PC-3 (cell line): Measurements from ENCODE around the gene KCNK13. TPM values are rescaled to one million over a fixed set of nuclear protein-coding genes. Genes with fewer than 3 reads are reported as not detected.
A peak's percentile ranks its signal among the peaks of the same experiment; 100 is the strongest.

Experiments
- ATAC-seq: fragments of 200-7000 bp; cut with Tn5 transposase; 2 replicates; pipeline ENCODE4 v1.9.1; 2020; ENCODE audit warnings: mild to moderate bottlenecking, moderate library complexity
- BruUV-seq: library from RNA; stranded (reverse); fragments of 400-500 nt; replicated peaks from 2 replicates; lab custom pipeline; 2021; lab: Mats Ljungman, UMichigan
- CTCF ChIA-PET: fragments of 300-600 bp; sonication (Branson Sonifier 250); formaldehyde crosslinking; loops from one replicate; lab custom pipeline; 2022; ENCODE audit warnings: antibody characterized with exemption; lab: Charles Lee
- POLR2A ChIA-PET: fragments of 300-600 bp; sonication (Branson Sonifier 250); formaldehyde crosslinking; loops from one replicate; lab custom pipeline; 2022; ENCODE audit warnings: antibody characterized with exemption; ENCODE audit not compliant: unreplicated experiment; lab: Charles Lee
- DNase-seq: peaks from one replicate; pipeline ENCODE4 v3.0.0-alpha.2; 2015
- H2AFZ ChIP-seq: fragments of 300-600 bp; sonication (generic); 2 replicates; pipeline ENCODE4 v1.6.0; 2016; ENCODE audit warnings: antibody characterized with exemption, low read length
- H3F3A ChIP-seq: fragments of 300-600 bp; sonication (generic); one replicate; pipeline ENCODE4 v1.6.0; 2017; ENCODE audit warnings: antibody characterized with exemption, low read length, control low read depth, mild to moderate bottlenecking; ENCODE audit not compliant: unreplicated experiment
- H3K27ac ChIP-seq: fragments of 300-600 bp; sonication (generic); 2 replicates; pipeline ENCODE4 v1.5.1; 2016; ENCODE audit warnings: mild to moderate bottlenecking, low read length
- H3K27me3 ChIP-seq: fragments of 300-600 bp; sonication (generic); 2 replicates; pipeline ENCODE4 v1.6.1; 2016; ENCODE audit warnings: low read length, mixed read lengths
- H3K36me3 ChIP-seq: fragments of 300-600 bp; sonication (generic); 2 replicates; pipeline ENCODE4 v1.6.1; 2016; ENCODE audit warnings: low read depth, mixed run types, low read length, mixed read lengths
- H3K4me1 ChIP-seq: fragments of 300-600 bp; sonication (generic); 2 replicates; pipeline ENCODE4 v1.5.1; 2016; ENCODE audit warnings: low read length; ENCODE audit not compliant: insufficient read depth
- H3K4me2 ChIP-seq: fragments of 300-600 bp; sonication (generic); 2 replicates; pipeline ENCODE4 v1.6.0; 2016; ENCODE audit warnings: low read length
- H3K4me3 ChIP-seq: fragments of 300-600 bp; sonication (generic); 2 replicates; pipeline ENCODE4 v1.5.1; 2016; ENCODE audit warnings: mild to moderate bottlenecking, low read length, mixed read lengths
- H3K79me2 ChIP-seq: fragments of 300-600 bp; sonication (generic); 2 replicates; pipeline ENCODE4 v1.6.1; 2017; ENCODE audit warnings: low read length, mixed read lengths
- H3K9ac ChIP-seq: fragments of 300-600 bp; sonication (generic); 2 replicates; pipeline ENCODE4 v1.6.0; 2016; ENCODE audit warnings: mild to moderate bottlenecking, low read length
- H3K9me2 ChIP-seq: fragments of 300-600 bp; sonication (generic); replicated peaks from 2 replicates; pipeline ENCODE4 v1.6.1; 2016; ENCODE audit warnings: mixed run types, low read length, mixed read lengths
- H3K9me3 ChIP-seq: fragments of 300-600 bp; sonication (generic); 2 replicates; pipeline ENCODE4 v1.6.1; 2016; ENCODE audit warnings: low read length, mixed read lengths
- H4K20me1 ChIP-seq: fragments of 300-600 bp; sonication (generic); 2 replicates; pipeline ENCODE4 v1.6.1; 2016; ENCODE audit warnings: low read length, mixed read lengths
- EZH2 ChIP-seq: fragments of 300-600 bp; sonication (generic); IDR thresholded peaks from one replicate; pipeline ENCODE4 v1.6.1; 2017; ENCODE audit warnings: antibody characterized with exemption, mild to moderate bottlenecking, low read length; ENCODE audit not compliant: unreplicated experiment
- EZH2phosphoT487 ChIP-seq: fragments of 300-600 bp; sonication (generic); IDR thresholded peaks from 2 replicates; pipeline ENCODE4 v1.6.1; 2018; ENCODE audit warnings: mild to moderate bottlenecking, antibody characterized with exemption, low read length, borderline replicate concordance
- intact Hi-C: fragments of 100-400 bp; cut with micrococcal nuclease; formaldehyde crosslinking; loops from 2 replicates; pipeline ENCODE4 v1.9.0; 2023
- total RNA-seq: library from RNA; depleted of rRNA; stranded (reverse); fragments of >200 nt; gene quantifications from 2 replicates; pipeline ENCODE4 v1.2.3, GENCODE V29; 2014
- TF ChIP-seq, protein P1 (sequence below): fragments of 300-600 bp; sonication (generic); conservative IDR thresholded peaks from 2 replicates; pipeline ENCODE4 v1.5.1; 2017; ENCODE audit warnings: antibody characterized with exemption, low read depth, mild to moderate bottlenecking, low read length

Gene KCNK13
- total RNA-seq, 1 experiment from 2014 or later: 0.58 TPM

DNA sequence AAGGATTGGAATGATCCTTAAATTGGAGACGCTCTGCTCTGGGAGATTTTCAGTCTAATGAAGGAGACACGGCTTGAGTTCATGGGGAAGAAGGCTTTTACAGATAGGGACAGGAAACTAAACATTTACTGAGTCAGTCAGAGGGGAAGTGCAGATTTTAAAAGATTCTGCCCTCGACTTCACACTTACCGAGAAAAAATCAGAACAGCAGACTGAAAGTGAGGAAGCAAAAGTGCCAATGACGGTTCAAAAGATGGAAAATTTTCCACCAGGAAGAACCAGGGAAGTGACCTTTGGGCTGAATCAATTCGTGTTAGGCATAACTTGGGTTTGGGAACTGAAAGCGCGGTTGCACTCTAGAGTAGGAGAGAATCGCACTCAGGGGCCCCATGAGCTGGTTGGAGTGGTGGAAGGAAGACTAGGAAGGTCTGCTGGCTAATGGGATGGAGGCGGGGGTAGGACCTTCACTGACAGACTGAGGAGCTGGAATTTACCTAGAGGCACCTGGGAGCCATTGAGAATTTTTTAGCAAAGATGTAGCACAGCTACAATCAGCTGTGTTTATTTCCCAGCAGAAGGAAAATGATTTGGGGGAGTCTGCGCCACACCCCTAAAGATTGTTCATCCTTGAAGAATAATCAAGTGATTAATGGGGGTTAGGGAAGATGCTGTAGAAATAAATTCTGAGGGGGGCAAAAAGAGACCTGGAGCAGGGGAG is 1.2 kb downstream of the KCNK13 start:
- Histone ChIP-seq H3K9ac (no peak overlapping the region), H3K4me1 (peaks cover 7% of the 10 kb centered on the region; the same call in 1 of the 2 replicates), H3K4me2 (peak overlapping the region; percentile 87), H3K9me2 (no peaks in the 10 kb centered on the region), H3K36me3 (no peaks in the 10 kb centered on the region), H3F3A (no peaks in the 10 kb centered on the region), H3K79me2 (no peaks in the 10 kb centered on the region), H4K20me1 (no peaks in the 10 kb centered on the region), H3K27me3 (peaks cover 17% of the 10 kb centered on the region), H3K4me3 (peak overlapping the region; percentile 63), H3K27ac (no peak overlapping the region), H3K9me3 (no peaks in the 10 kb centered on the region), H2AFZ (peak overlapping the region; percentile 76)
- intact Hi-C loops: no loop called here
- ChIA-PET CTCF (no interaction called here), POLR2A (no interaction called here)
- DNase-seq (no peak), ATAC-seq (no peak)
- BruUV-seq: no TSS peak
- TF ChIP-seq EZH2phosphoT487: no peak
- no peak for TF ChIP-seq EZH2
- TF ChIP-seq, protein P1, sequence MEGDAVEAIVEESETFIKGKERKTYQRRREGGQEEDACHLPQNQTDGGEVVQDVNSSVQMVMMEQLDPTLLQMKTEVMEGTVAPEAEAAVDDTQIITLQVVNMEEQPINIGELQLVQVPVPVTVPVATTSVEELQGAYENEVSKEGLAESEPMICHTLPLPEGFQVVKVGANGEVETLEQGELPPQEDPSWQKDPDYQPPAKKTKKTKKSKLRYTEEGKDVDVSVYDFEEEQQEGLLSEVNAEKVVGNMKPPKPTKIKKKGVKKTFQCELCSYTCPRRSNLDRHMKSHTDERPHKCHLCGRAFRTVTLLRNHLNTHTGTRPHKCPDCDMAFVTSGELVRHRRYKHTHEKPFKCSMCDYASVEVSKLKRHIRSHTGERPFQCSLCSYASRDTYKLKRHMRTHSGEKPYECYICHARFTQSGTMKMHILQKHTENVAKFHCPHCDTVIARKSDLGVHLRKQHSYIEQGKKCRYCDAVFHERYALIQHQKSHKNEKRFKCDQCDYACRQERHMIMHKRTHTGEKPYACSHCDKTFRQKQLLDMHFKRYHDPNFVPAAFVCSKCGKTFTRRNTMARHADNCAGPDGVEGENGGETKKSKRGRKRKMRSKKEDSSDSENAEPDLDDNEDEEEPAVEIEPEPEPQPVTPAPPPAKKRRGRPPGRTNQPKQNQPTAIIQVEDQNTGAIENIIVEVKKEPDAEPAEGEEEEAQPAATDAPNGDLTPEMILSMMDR: no peak

DNA sequence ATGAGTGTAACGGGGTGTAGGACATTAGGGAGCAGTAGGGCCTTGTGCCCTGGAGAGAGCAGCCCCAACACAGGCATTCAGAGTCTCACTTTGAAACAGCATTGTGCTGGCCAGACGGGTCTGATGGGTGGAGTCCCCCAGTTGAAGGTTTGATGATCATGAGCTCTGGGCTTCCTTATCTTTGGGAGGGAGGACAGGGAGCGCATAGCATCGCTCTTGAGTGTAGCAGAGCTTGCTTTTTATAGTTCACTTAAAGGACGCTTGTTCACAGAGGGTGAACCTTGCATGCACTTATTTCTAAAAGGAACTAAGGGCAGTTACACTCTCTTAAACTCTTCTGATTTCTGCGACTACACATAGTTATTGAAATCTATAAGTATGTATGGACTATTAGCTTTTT is 10.6 kb downstream of the KCNK13 start:
- ChIA-PET CTCF (no interaction called here), POLR2A (no interaction called here)
- no peaks in the 10 kb centered on the region for H3K79me2 ChIP-seq
- no peaks in the 10 kb centered on the region for H3K9me2 ChIP-seq
- ATAC-seq (no peak), DNase-seq (no peak)
- TF ChIP-seq, protein P1: no peak
- TF ChIP-seq EZH2phosphoT487: no peak
- TF ChIP-seq EZH2: no peak
- H3F3A ChIP-seq: no peaks in the 10 kb centered on the region
- H3K4me3 ChIP-seq: no peak overlapping the region
- no peak overlapping the region for H3K4me2 ChIP-seq
- H3K27ac ChIP-seq: no peak overlapping the region
- intact Hi-C loops: no loop called here
- no TSS peak for BruUV-seq
- H3K36me3 ChIP-seq: no peaks in the 10 kb centered on the region
- no peaks in the 10 kb centered on the region for H3K4me1 ChIP-seq
- H2AFZ ChIP-seq: no peak overlapping the region
- H3K27me3 ChIP-seq: peaks cover 6% of the 10 kb centered on the region; the same call in 1 of the 2 replicates
- H4K20me1 ChIP-seq: no peaks in the 10 kb centered on the region
- H3K9ac ChIP-seq: no peak overlapping the region
- H3K9me3 ChIP-seq: no peaks in the 10 kb centered on the region

DNA sequence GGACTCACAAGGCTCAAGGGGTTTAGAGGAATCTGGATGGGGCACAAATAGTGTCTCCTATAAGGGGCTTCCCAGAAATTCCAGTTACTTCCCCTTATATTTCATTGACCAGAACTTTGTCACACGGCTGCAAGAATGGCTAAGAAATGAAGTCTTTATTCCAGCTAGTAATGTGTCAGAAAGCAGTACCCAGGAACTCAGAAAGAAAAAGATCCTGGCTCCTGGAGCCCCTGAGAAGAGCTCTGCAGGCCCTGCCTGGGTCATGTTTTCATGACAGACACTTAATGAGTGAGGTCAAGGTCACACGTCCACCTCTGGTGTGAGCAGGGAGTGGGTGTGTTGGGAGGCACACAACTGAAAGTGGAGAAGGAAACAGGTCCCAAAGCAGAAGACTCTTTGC is 17.8 kb downstream of the KCNK13 start:
- TF ChIP-seq, protein P1: no peak
- TF ChIP-seq EZH2: no peak
- TF ChIP-seq EZH2phosphoT487: no peak
- Histone ChIP-seq H3K79me2 (no peaks in the 10 kb centered on the region), H3K4me2 (no peak overlapping the region), H3K9me2 (no peaks in the 10 kb centered on the region), H3K27me3 (no peaks in the 10 kb centered on the region), H3F3A (no peaks in the 10 kb centered on the region), H3K4me1 (no peaks in the 10 kb centered on the region), H2AFZ (no peak overlapping the region), H3K4me3 (no peak overlapping the region), H3K9ac (no peak overlapping the region), H3K27ac (no peak overlapping the region), H3K9me3 (no peaks in the 10 kb centered on the region), H4K20me1 (no peaks in the 10 kb centered on the region), H3K36me3 (no peaks in the 10 kb centered on the region)
- intact Hi-C loops: no loop called here
- ChIA-PET CTCF (no interaction called here), POLR2A (no interaction called here)
- BruUV-seq: no TSS peak
- ATAC-seq: no peak
- DNase-seq: no peak
